Fibroblast of lung (primary cell): Measurements from ENCODE around the gene PXDN. TPM values are rescaled to one million over a fixed set of nuclear protein-coding genes. Genes with fewer than 3 reads are reported as not detected.

ENCODE experiments used
- DNase-seq, 2 donors: peaks; one replicate each; pipeline versions ENCODE4 v3.0.0 to v3.0.0-alpha.2; 2010; ENCODE audit warnings: low read depth in 2 of 2
- H2AFZ ChIP-seq: 2 replicates; pipeline ENCODE4 v1.5.1; 2012; ENCODE audit warnings: low read length, control low read depth, inconsistent platforms
- H3K27ac ChIP-seq: 2 replicates; pipeline ENCODE4 v1.5.1; 2011; ENCODE audit warnings: low read length, control low read depth; ENCODE audit not compliant: insufficient read depth
- H3K27me3 ChIP-seq: 2 replicates; pipeline ENCODE4 v1.5.1; 2011; ENCODE audit warnings: mild to moderate bottlenecking, low read length; ENCODE audit not compliant: control insufficient read depth, insufficient read depth
- H3K36me3 ChIP-seq: 2 replicates; pipeline ENCODE4 v1.5.1; 2011; ENCODE audit warnings: low read length; ENCODE audit not compliant: control insufficient read depth, insufficient read depth
- H3K4me1 ChIP-seq: 2 replicates; pipeline ENCODE4 v1.5.1; 2011; ENCODE audit warnings: low read length; ENCODE audit not compliant: control insufficient read depth, insufficient read depth; ENCODE audit errors: extremely low read depth
- H3K4me2 ChIP-seq: 2 replicates; pipeline ENCODE4 v1.5.1; 2011; ENCODE audit warnings: low read length, control low read depth; ENCODE audit not compliant: insufficient read depth; ENCODE audit errors: extremely low read depth
- H3K4me3 ChIP-seq, 4 experiments: fragments of 200-600 bp in 1 of 4; sonication (generic) in 1 of 4; replicated peaks in 1 of 4; 2 replicates each; pipeline ENCODE4 v1.5.1; 2011 to 2016; ENCODE audit warnings: low read length in 4 of 4, low read depth in 3 of 4, mild to moderate bottlenecking in 3 of 4, control low read depth in 2 of 4, inconsistent platforms in 1 of 4, mixed read lengths in 1 of 4; ENCODE audit not compliant: insufficient read depth in 1 of 4; ENCODE audit errors: control extremely low read depth in 1 of 4
- H3K79me2 ChIP-seq: 2 replicates; pipeline ENCODE4 v1.5.1; 2012; ENCODE audit warnings: mild to moderate bottlenecking, low read length, inconsistent platforms; ENCODE audit not compliant: control insufficient read depth, insufficient read depth
- H3K9ac ChIP-seq: 2 replicates; pipeline ENCODE4 v1.5.1; 2011; ENCODE audit warnings: mild to moderate bottlenecking, low read length, control low read depth; ENCODE audit not compliant: insufficient read depth
- H3K9me3 ChIP-seq: 2 replicates; pipeline ENCODE4 v1.5.1; 2012; ENCODE audit warnings: low read depth, low read length; ENCODE audit not compliant: control insufficient read depth, insufficient read depth
- H4K20me1 ChIP-seq: 2 replicates; pipeline ENCODE4 v1.5.1; 2011; ENCODE audit warnings: low read length; ENCODE audit not compliant: control insufficient read depth, insufficient read depth; ENCODE audit errors: extremely low read depth
- CTCF ChIP-seq, 2 donors: IDR thresholded peaks in 1 of 2; conservative IDR thresholded peaks in 1 of 2; 1 replicate in 1 of 2; 2 replicates in 1 of 2; pipeline ENCODE4 v1.5.1; 2011 to 2012; ENCODE audit warnings: low read length in 2 of 2, control low read depth in 1 of 2, inconsistent platforms in 1 of 2, low read depth in 1 of 2, mild to moderate bottlenecking in 1 of 2
- EZH2 ChIP-seq: IDR thresholded peaks from 2 replicates; pipeline ENCODE4 v1.5.1; 2012; ENCODE audit warnings: low read length, control low read depth, mild to moderate bottlenecking; ENCODE audit errors: missing control alignments
- polyA plus RNA-seq, 2 donors: library from polyadenylated mRNA; depleted of rRNA in 1 of 2; stranded (reverse) in 1 of 2; unstranded in 1 of 2; fragments of >200 nt; gene quantifications; 2 replicates each; pipeline ENCODE4 v1.2.1, GENCODE V29; 2011 to 2012; ENCODE audit warnings: missing spikeins in 1 of 2
- total RNA-seq: library from RNA; depleted of rRNA; stranded (reverse); fragments of >200 nt; gene quantifications from 2 replicates; pipeline ENCODE4 v1.2.1, GENCODE V29; 2014

PXDN gene
- total and polyA plus RNA-seq, 2 donors (not counting 1 experiment from before 2014, with no cell fraction given): 153 to 298 TPM

DNA sequence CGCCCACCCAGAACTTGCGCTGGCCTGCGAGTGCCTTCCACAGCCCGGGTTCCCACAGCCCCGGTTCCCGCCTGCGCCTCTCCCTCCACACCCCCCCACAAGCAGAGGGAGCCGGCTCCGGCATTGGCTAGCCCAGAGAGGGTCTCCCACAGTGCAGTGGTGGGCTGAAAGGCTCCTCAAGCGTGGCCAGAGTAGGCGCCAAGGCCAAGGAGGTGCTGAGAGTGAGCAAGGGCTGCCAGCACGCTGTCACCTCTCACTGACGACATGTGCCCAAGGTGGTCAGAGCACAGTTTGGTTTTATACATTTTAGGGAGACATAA, 15.3 kb upstream of the PXDN start:
- H3K27ac ChIP-seq: no peak overlapping the region
- no peak overlapping the region for H3K4me2 ChIP-seq
- H3K79me2 ChIP-seq: no peaks in the 10 kb centered on the region
- no peak overlapping the region for H3K9ac ChIP-seq
- TF ChIP-seq EZH2: no peak
- no peak for TF ChIP-seq CTCF (conservative IDR thresholded peaks at IDR 0.05 in 1 of 2, IDR thresholded peaks at IDR 0.05 in 1 of 2; ENCODE audit: low read depth in 1 of 2, low read length in 2 of 2)
- no peak overlapping the region for H2AFZ ChIP-seq
- no peaks in the 10 kb centered on the region for H3K9me3 ChIP-seq
- no peak for DNase-seq
- H3K36me3 ChIP-seq: no peaks in the 10 kb centered on the region
- H3K4me1 ChIP-seq: peaks cover 10% of the 10 kb centered on the region
- H4K20me1 ChIP-seq: no peaks in the 10 kb centered on the region
- no peaks in the 10 kb centered on the region for H3K27me3 ChIP-seq
- H3K4me3 ChIP-seq: no peak overlapping the region

GRCh38 chr2:1758774-1759610, 14.7 kb upstream of the PXDN start:
- no peaks in the 10 kb centered on the region for H3K9me3 ChIP-seq

GRCh38 chr2:1758171-1758570, 13.9 kb upstream of the PXDN start:
- H3K27me3 ChIP-seq: no peaks in the 10 kb centered on the region
- H3K9me3 ChIP-seq: no peaks in the 10 kb centered on the region
- H3K4me1 ChIP-seq: peaks cover 10% of the 10 kb centered on the region
- H3K9ac ChIP-seq: no peak overlapping the region
- H2AFZ ChIP-seq: no peak overlapping the region
- H3K4me2 ChIP-seq: no peak overlapping the region
- H3K36me3 ChIP-seq: no peaks in the 10 kb centered on the region
- H3K4me3 ChIP-seq: no peak overlapping the region
- H3K27ac ChIP-seq: no peak overlapping the region
- H4K20me1 ChIP-seq: no peaks in the 10 kb centered on the region
- DNase-seq: peak in 1 of 2 donors; percentile 89
- TF ChIP-seq EZH2: no peak
- no peak for TF ChIP-seq CTCF (conservative IDR thresholded peaks at IDR 0.05 in 1 of 2, IDR thresholded peaks at IDR 0.05 in 1 of 2; ENCODE audit: low read depth in 1 of 2, low read length in 2 of 2)
- no peaks in the 10 kb centered on the region for H3K79me2 ChIP-seq

More at GRCh38 chr2:1758774-1759610, 14.7 kb upstream of the PXDN start:
- peaks cover 10% of the 10 kb centered on the region for H3K4me1 ChIP-seq
- H3K79me2 ChIP-seq: no peaks in the 10 kb centered on the region
- no peak for DNase-seq
- no peaks in the 10 kb centered on the region for H4K20me1 ChIP-seq
- TF ChIP-seq CTCF (conservative IDR thresholded peaks at IDR 0.05 in 1 of 2, IDR thresholded peaks at IDR 0.05 in 1 of 2; ENCODE audit: low read depth in 1 of 2, low read length in 2 of 2) (no peak), EZH2 (no peak)
- no peak overlapping the region for H3K9ac ChIP-seq
- no peaks in the 10 kb centered on the region for H3K27me3 ChIP-seq
- no peaks in the 10 kb centered on the region for H3K36me3 ChIP-seq
- H3K4me3 ChIP-seq: no peak overlapping the region
- H3K4me2 ChIP-seq: no peak overlapping the region
- no peak overlapping the region for H2AFZ ChIP-seq
- H3K27ac ChIP-seq: no peak overlapping the region
